GM13976 (cell line): ENCODE data around the gene BCAP29.
A peak's percentile ranks its signal among the peaks of the same experiment; 100 is the strongest.
"Not testable (repeated sequence)": the region's sequence is repeated elsewhere in the genome, so short reads cannot be mapped to it uniquely, and the experiment has no call there.

Experiments used
- DNase-seq: peaks from one replicate; pipeline ENCODE4 v3.0.0; 2012; ENCODE audit warnings: low spot score
- CTCF ChIP-seq: IDR thresholded peaks from 2 replicates; pipeline ENCODE4 v1.5.1; 2012; ENCODE audit warnings: borderline replicate concordance, mild to moderate bottlenecking; ENCODE audit not compliant: insufficient read depth; ENCODE audit errors: extremely low read depth, missing control alignments, control extremely low read depth
- in situ Hi-C: fragments of 300-500 bp; cut with MboI; formaldehyde crosslinking; loops from one replicate; pipeline ENCODE4 v1.12.0; 2022; ENCODE audit warnings: low sequenced_read_pairs, mixed read lengths, inconsistent platforms; ENCODE audit not compliant: unreplicated experiment

Gene BCAP29

GRCh38 chr7:107579885-107580715 is at the start of gene BCAP29:
BCAP29 (plus strand) TSS chr7:107580246; CDS start chr7:107580773, 527 bp downstream.
- in situ Hi-C loops: no loop called here

GRCh38 chr7:107530751-107531150 is 49.3 kb upstream of the BCAP29 start:
- in situ Hi-C loops: no loop called here
- no peak for DNase-seq
- no peak for TF ChIP-seq CTCF

More at GRCh38 chr7:107579885-107580715, at the start of gene BCAP29:
- DNase-seq: peak; percentile 89
- peak; percentile 7 for TF ChIP-seq CTCF

GRCh38 chr7:107534139-107534538 is 45.9 kb upstream of the BCAP29 start:
- no peak for TF ChIP-seq CTCF
- in situ Hi-C loops: no loop called here
- DNase-seq: no peak

- DNase-seq, in situ Hi-C loops: not testable (repeated sequence)
Observed at GRCh38 chr7:107537228-107537627, 42.8 kb upstream of the BCAP29 start.

- in situ Hi-C loops: no loop called here
- DNase-seq: no peak
Observed at GRCh38 chr7:107538001-107538400, 42.0 kb upstream of the BCAP29 start.

GRCh38 chr7:107543338-107543993 is 36.6 kb upstream of the BCAP29 start:
- DNase-seq: no peak
- no peak for TF ChIP-seq CTCF
- in situ Hi-C loops: no loop called here

More at GRCh38 chr7:107538001-107538400, 42.0 kb upstream of the BCAP29 start:
- no peak for TF ChIP-seq CTCF

- no peak for TF ChIP-seq CTCF
- no peak for DNase-seq
- in situ Hi-C loops: no loop called here
Observed at GRCh38 chr7:107544848-107545591, 35.0 kb upstream of the BCAP29 start.
